ENCODE data around the gene FGFR2.
"Not testable (repeated sequence)": the region's sequence is repeated elsewhere in the genome, so short reads cannot be mapped to it uniquely, and the experiment has no call there.

Gene FGFR2

DNA sequence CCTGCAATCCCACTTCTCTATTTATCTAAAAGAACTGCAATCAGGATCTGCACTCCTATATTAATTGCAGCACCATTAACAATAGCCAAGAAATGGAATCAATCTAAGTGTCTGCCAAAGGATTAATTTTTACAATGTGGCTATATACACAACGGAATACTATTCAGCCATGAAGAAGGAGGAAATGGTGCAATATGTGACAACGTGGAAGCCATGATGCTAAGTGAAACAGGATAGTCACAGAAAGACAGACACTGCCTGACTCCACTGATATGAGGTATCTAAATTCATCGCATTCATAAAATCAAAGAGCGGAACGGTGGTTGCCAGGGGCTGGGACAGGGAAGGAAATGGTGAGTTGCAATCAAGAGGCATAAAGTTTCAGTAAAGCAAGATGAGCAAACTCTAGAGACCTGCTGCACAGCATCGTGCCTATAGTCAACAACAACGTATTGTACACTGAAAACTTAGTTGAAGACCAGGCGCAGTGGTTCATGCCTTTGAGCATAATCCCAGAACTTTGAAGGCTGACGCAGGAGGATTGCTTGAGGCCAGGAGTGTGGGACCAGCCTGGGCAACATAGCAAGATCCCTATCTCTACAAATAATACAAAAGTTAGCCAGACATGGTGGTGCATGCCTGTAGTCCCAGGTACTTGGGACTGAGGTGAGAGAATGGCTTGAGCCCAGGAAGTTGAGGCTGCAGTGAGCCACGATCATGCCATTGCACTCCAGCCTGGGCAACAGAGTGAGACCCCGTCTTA, 76.3 kb downstream of the FGFR2 start:
- 98% methylated on average over 8 of the region's 11 CpGs for WGBS (ENCODE audit: insufficient coverage)
- POLR2A ChIA-PET, result no interaction called here
- DNase-seq, result no peak

DNA sequence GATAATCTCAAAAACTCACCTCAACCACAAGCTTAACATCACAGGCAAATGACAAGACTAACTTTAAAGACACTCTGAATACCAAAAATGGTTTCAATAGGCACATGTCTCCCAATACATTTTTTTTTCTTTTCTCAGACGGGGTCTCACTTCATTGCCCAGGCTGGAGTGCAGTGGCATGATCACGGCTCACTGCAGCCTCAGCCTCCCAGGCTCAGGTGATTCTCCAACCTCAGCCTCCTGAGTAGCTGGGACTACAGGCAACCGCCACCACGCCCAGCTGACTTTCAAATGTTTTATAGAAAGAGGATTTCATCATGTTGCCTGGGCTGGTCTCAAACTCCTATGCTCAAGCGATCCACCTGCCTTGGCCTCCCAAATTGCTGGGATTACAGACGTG, 77.7 kb downstream of the FGFR2 start:
- H3K4me1 ChIP-seq (ENCODE audit: control extremely low read depth in 1 of 4, control insufficient read depth in 4 of 4, insufficient read depth in 4 of 4, low read length in 3 of 4); CTCF ChIA-PET; H3K27ac ChIP-seq (ENCODE audit: insufficient read depth in 1 of 2, low read depth in 1 of 2, low read length in 2 of 2, poor library complexity in 1 of 2, severe bottlenecking in 2 of 2); H3K36me3 ChIP-seq (ENCODE audit: control insufficient read depth in 4 of 4, insufficient read depth in 4 of 4, low read length in 3 of 4); H3K27me3 ChIP-seq (replicated peaks in 2 of 5; ENCODE audit: control insufficient read depth in 4 of 5, insufficient read depth in 5 of 5, low read length in 4 of 5); H3K4me3 ChIP-seq (ENCODE audit: control insufficient read depth in 1 of 7, extremely low read depth in 1 of 7, insufficient read depth in 4 of 7, low read depth in 2 of 7, low read length in 6 of 7); POLR2A ChIA-PET; DNase-seq; H3K9me3 ChIP-seq (ENCODE audit: control extremely low read depth in 1 of 5, control insufficient read depth in 4 of 5, insufficient read depth in 2 of 5, low read depth in 1 of 5, low read length in 4 of 5): not testable (repeated sequence)
- WGBS (ENCODE audit: insufficient coverage), result 100% methylated on average over 5 of the region's 6 CpGs

More for the DNA sequence above, 76.3 kb downstream of the FGFR2 start:
- no peak overlapping the region for H3K4me3 ChIP-seq (ENCODE audit: control insufficient read depth in 1 of 7, extremely low read depth in 1 of 7, insufficient read depth in 4 of 7, low read depth in 2 of 7, low read length in 6 of 7)
- peaks cover 0 to 2% (median 0%) of the 10 kb centered on the region in 5 experiments for H3K9me3 ChIP-seq (ENCODE audit: control extremely low read depth in 1 of 5, control insufficient read depth in 4 of 5, insufficient read depth in 2 of 5, low read depth in 1 of 5, low read length in 4 of 5)
- H3K27ac ChIP-seq (ENCODE audit: insufficient read depth in 1 of 2, low read depth in 1 of 2, low read length in 2 of 2, poor library complexity in 1 of 2, severe bottlenecking in 2 of 2), result no peak overlapping the region
- no peaks in the 10 kb centered on the region for H3K36me3 ChIP-seq (ENCODE audit: control insufficient read depth in 4 of 4, insufficient read depth in 4 of 4, low read length in 3 of 4)
- CTCF ChIA-PET, result no interaction called here
- no peaks in the 10 kb centered on the region for H3K27me3 ChIP-seq (replicated peaks in 2 of 5; ENCODE audit: control insufficient read depth in 4 of 5, insufficient read depth in 5 of 5, low read length in 4 of 5)
- H3K4me1 ChIP-seq (ENCODE audit: control extremely low read depth in 1 of 4, control insufficient read depth in 4 of 4, insufficient read depth in 4 of 4, low read length in 3 of 4), result peaks cover 0 to 13% (median 6%) of the 10 kb centered on the region in 4 experiments

- H3K4me3 ChIP-seq (ENCODE audit: control insufficient read depth in 1 of 7, extremely low read depth in 1 of 7, insufficient read depth in 4 of 7, low read depth in 2 of 7, low read length in 6 of 7), result no peak overlapping the region
- peaks cover 0 to 2% (median 0%) of the 10 kb centered on the region in 5 experiments for H3K9me3 ChIP-seq (ENCODE audit: control extremely low read depth in 1 of 5, control insufficient read depth in 4 of 5, insufficient read depth in 2 of 5, low read depth in 1 of 5, low read length in 4 of 5)
- DNase-seq, result no peak
- H3K27ac ChIP-seq (ENCODE audit: insufficient read depth in 1 of 2, low read depth in 1 of 2, low read length in 2 of 2, poor library complexity in 1 of 2, severe bottlenecking in 2 of 2), result no peak overlapping the region
- no peaks in the 10 kb centered on the region for H3K36me3 ChIP-seq (ENCODE audit: control insufficient read depth in 4 of 4, insufficient read depth in 4 of 4, low read length in 3 of 4)
- CTCF ChIA-PET, result no interaction called here
- WGBS (ENCODE audit: insufficient coverage), result 92% methylated on average over 17 of the region's 17 CpGs
- POLR2A ChIA-PET, result no interaction called here
- H3K27me3 ChIP-seq (replicated peaks in 2 of 5; ENCODE audit: control insufficient read depth in 4 of 5, insufficient read depth in 5 of 5, low read length in 4 of 5), result no peaks in the 10 kb centered on the region
- no peaks in the 10 kb centered on the region for H3K4me1 ChIP-seq (ENCODE audit: control extremely low read depth in 1 of 4, control insufficient read depth in 4 of 4, insufficient read depth in 4 of 4, low read length in 3 of 4)
Observed at GRCh38 chr10:121519901-121520493, 78.2 kb downstream of the FGFR2 start.

DNA sequence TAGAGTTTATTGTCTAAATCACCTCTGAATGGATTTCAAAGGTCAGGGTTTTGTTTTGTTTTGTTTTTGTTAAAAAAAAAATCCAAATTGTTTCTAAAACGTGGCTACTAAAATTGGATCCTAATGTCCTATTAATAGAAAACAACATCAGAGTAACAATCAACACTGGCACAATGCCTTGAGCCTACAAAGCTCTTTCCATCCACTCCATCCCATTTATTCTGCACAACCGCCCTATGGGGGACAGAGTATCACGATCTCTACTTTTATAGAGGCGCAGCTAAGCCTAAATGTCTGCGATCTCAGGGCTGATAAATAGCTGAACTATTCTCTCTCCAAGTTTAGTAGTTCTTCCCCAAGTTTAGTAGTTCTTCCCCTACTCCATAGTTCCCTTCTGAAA, 78.8 kb downstream of the FGFR2 start:
- no peaks in the 10 kb centered on the region for H3K36me3 ChIP-seq (ENCODE audit: control insufficient read depth in 4 of 4, insufficient read depth in 4 of 4, low read length in 3 of 4)
- peaks cover 0 to 2% (median 0%) of the 10 kb centered on the region in 5 experiments for H3K9me3 ChIP-seq (ENCODE audit: control extremely low read depth in 1 of 5, control insufficient read depth in 4 of 5, insufficient read depth in 2 of 5, low read depth in 1 of 5, low read length in 4 of 5)
- 75% methylated on average over 4 of the region's 5 CpGs for WGBS (ENCODE audit: insufficient coverage)
- H3K4me1 ChIP-seq (ENCODE audit: control extremely low read depth in 1 of 4, control insufficient read depth in 4 of 4, insufficient read depth in 4 of 4, low read length in 3 of 4), result no peaks in the 10 kb centered on the region
- H3K4me3 ChIP-seq (ENCODE audit: control insufficient read depth in 1 of 7, extremely low read depth in 1 of 7, insufficient read depth in 4 of 7, low read depth in 2 of 7, low read length in 6 of 7), result no peak overlapping the region
- no peak overlapping the region for H3K27ac ChIP-seq (ENCODE audit: insufficient read depth in 1 of 2, low read depth in 1 of 2, low read length in 2 of 2, poor library complexity in 1 of 2, severe bottlenecking in 2 of 2)
- H3K27me3 ChIP-seq (replicated peaks in 2 of 5; ENCODE audit: control insufficient read depth in 4 of 5, insufficient read depth in 5 of 5, low read length in 4 of 5), result no peaks in the 10 kb centered on the region
- DNase-seq, result no peak
- POLR2A ChIA-PET, result no interaction called here
- CTCF ChIA-PET, result no interaction called here

DNA sequence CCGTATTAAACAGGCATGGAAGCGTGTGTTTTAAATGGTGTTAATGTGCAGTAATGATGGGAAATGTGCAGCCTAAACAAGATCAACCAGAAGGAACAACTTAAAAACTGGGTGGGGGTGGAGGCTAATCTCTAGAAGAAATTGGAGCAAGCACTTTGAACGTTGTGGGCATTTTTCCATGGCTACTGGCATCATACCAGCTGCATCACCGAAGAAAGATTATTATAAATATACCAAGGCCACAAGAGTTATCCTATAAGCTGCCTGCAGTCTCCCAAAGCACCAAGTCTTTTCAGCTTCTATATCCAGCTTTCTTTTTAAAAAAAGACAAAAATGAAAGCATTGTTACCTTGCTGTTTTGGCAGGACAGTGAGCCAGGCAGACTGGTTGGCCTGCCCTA, 79.9 kb downstream of the FGFR2 start:
- H3K4me1 ChIP-seq (ENCODE audit: control extremely low read depth in 1 of 4, control insufficient read depth in 4 of 4, insufficient read depth in 4 of 4, low read length in 3 of 4), result peaks cover 0 to 7% (median 0%) of the 10 kb centered on the region in 4 experiments
- no peak overlapping the region for H3K27ac ChIP-seq (ENCODE audit: insufficient read depth in 1 of 2, low read depth in 1 of 2, low read length in 2 of 2, poor library complexity in 1 of 2, severe bottlenecking in 2 of 2)
- no CpG with 5 or more reads among the region's 4 CpGs for WGBS (ENCODE audit: insufficient coverage)
- H3K4me3 ChIP-seq (ENCODE audit: control insufficient read depth in 1 of 7, extremely low read depth in 1 of 7, insufficient read depth in 4 of 7, low read depth in 2 of 7, low read length in 6 of 7), result no peak overlapping the region
- H3K9me3 ChIP-seq (ENCODE audit: control extremely low read depth in 1 of 5, control insufficient read depth in 4 of 5, insufficient read depth in 2 of 5, low read depth in 1 of 5, low read length in 4 of 5), result peaks cover 0 to 2% (median 0%) of the 10 kb centered on the region in 5 experiments
- ChIA-PET POLR2A (no interaction called here), CTCF (no interaction called here)
- no peak for DNase-seq
- H3K27me3 ChIP-seq (replicated peaks in 2 of 5; ENCODE audit: control insufficient read depth in 4 of 5, insufficient read depth in 5 of 5, low read length in 4 of 5), result no peaks in the 10 kb centered on the region
- no peaks in the 10 kb centered on the region for H3K36me3 ChIP-seq (ENCODE audit: control insufficient read depth in 4 of 4, insufficient read depth in 4 of 4, low read length in 3 of 4)

DNA sequence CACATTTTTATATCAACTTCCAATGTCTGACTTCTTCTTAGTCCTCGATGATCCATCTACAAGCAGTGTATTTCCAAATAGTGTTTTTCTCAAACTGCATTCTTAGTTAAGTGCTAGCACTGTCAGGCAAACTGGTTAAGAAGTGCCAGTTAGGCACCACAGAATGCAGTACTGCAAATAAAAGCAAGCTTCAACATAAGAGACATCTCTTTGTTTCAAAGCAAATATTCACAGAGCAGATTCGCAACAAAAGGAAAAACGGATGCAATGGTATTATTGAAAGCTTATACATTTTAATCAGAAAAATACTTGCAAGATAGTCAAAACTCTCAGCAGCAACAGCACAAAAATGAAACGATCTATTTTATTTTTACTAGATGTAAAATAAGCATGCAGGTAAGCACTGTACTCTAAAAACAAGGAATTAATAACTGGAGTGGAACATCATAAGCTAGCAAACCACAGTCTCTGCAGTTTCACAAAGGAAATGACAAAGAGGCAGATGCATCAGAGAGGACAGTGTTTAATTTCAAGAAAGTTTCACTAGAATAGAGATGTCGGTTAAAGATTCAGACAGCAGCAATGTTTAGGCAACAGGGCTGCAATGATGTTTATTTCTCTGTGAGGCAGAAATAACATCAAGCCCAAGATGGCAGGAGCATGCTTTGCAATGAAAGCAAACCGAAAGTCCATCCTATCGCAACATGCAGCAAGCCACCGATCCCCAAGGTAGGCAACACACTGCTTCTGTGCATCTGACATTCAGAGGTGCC, 82.0 kb downstream of the FGFR2 start:
- no peaks in the 10 kb centered on the region for H3K36me3 ChIP-seq (ENCODE audit: control insufficient read depth in 4 of 4, insufficient read depth in 4 of 4, low read length in 3 of 4)
- H3K27ac ChIP-seq (ENCODE audit: insufficient read depth in 1 of 2, low read depth in 1 of 2, low read length in 2 of 2, poor library complexity in 1 of 2, severe bottlenecking in 2 of 2), result no peak overlapping the region
- no peak for DNase-seq
- peaks cover 0 to 7% (median 0%) of the 10 kb centered on the region in 4 experiments for H3K4me1 ChIP-seq (ENCODE audit: control extremely low read depth in 1 of 4, control insufficient read depth in 4 of 4, insufficient read depth in 4 of 4, low read length in 3 of 4)
- H3K27me3 ChIP-seq (replicated peaks in 2 of 5; ENCODE audit: control insufficient read depth in 4 of 5, insufficient read depth in 5 of 5, low read length in 4 of 5), result no peaks in the 10 kb centered on the region
- POLR2A ChIA-PET, result no interaction called here
- CTCF ChIA-PET, result no interaction called here
- WGBS (ENCODE audit: insufficient coverage), result 98% methylated on average over 5 of the region's 8 CpGs
- H3K4me3 ChIP-seq (ENCODE audit: control insufficient read depth in 1 of 7, extremely low read depth in 1 of 7, insufficient read depth in 4 of 7, low read depth in 2 of 7, low read length in 6 of 7), result no peak overlapping the region
- peaks cover 0 to 2% (median 0%) of the 10 kb centered on the region in 5 experiments for H3K9me3 ChIP-seq (ENCODE audit: control extremely low read depth in 1 of 5, control insufficient read depth in 4 of 5, insufficient read depth in 2 of 5, low read depth in 1 of 5, low read length in 4 of 5)
